Activated T-cell treated with anti-CD3 and anti-CD28 coated beads, Interleukin-2, amount 50 U/mL, for 72 hours (primary cell): ENCODE results near the gene IFNGR2. TPM values are rescaled to one million over a fixed set of nuclear protein-coding genes. Genes with fewer than 3 reads are reported as not detected.
"Not testable (repeated sequence)": the region's sequence is repeated elsewhere in the genome, so short reads cannot be mapped to it uniquely, and the experiment has no call there.

Source experiments
- ATAC-seq, 2 donors: fragments of 150-1000 bp; cut with Tn5 transposase; replicated peaks in 1 of 2; 2 replicates each; pipeline ENCODE4 v1.10.0; 2021; ENCODE audit warnings: moderate library complexity in 2 of 2, mild to moderate bottlenecking in 1 of 2
- DNase-seq, 2 donors: peaks; one replicate each; pipeline ENCODE4 v3.0.0; 2021 to 2022; ENCODE audit warnings: mixed read lengths in 1 of 2
- H3K27ac Mint-ChIP-seq: one replicate; pipeline ENCODE4 v1.8.0; 2022; ENCODE audit warnings: mild to moderate bottlenecking, moderate library complexity, mixed read lengths
- H3K27me3 Mint-ChIP-seq: one replicate; pipeline ENCODE4 v1.8.0; 2022; ENCODE audit warnings: low read depth, mixed read lengths
- H3K36me3 Mint-ChIP-seq, 2 donors: one replicate each; pipeline ENCODE4 v1.8.0; 2022; ENCODE audit warnings: mixed read lengths in 2 of 2, mild to moderate bottlenecking in 1 of 2; ENCODE audit not compliant: insufficient read depth in 2 of 2
- H3K4me1 Mint-ChIP-seq: one replicate; pipeline ENCODE4 v1.8.0; 2022; ENCODE audit warnings: low read depth, mixed read lengths
- H3K4me3 Mint-ChIP-seq, 2 donors: one replicate each; pipeline ENCODE4 v1.8.0; 2022; ENCODE audit warnings: mild to moderate bottlenecking in 2 of 2, mixed read lengths in 2 of 2, moderate library complexity in 2 of 2
- H3K9me3 Mint-ChIP-seq, 2 donors: one replicate each; pipeline ENCODE4 v1.8.0; 2022; ENCODE audit warnings: mixed read lengths in 2 of 2
- total RNA-seq, 2 donors: library from RNA; stranded (reverse); gene quantifications; one replicate each; pipeline ENCODE4 v1.2.3, GENCODE V29; 2022

The IFNGR2 gene
- total RNA-seq, 2 donors from 2014 or later = 25.2 to 34.6 TPM

DNA sequence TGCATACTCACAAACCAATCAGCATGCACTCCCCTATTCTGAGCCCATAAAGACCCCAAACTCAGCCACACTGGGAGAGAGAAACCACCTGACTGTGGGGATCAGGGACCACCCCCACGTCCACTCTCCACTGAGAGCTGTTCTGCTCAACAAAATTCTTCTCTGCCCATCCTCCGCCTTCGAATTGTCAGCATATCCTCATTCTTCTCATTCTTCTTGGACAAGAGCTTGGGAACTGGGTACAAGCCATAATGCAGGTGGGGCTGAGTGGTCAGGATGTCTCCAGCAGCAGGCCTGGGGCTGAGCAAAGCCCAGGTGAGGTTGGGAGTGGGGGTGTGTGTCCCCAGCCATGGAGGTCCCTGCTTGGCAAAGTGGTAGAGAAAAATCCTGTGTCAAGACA is 34.6 kb upstream of the IFNGR2 start:
- Mint-ChIP-seq H3K9me3 (peaks cover 10 to 13% of the 10 kb centered on the region in 2 donors), H3K4me3 (no peak overlapping the region), H3K36me3 (peaks cover 22 to 24% of the 10 kb centered on the region in 2 donors), H3K27ac (peak overlapping the region; percentile 57), H3K4me1 (no peaks in the 10 kb centered on the region), H3K27me3 (no peaks in the 10 kb centered on the region)
- ATAC-seq (no peak), DNase-seq (no peak)

DNA sequence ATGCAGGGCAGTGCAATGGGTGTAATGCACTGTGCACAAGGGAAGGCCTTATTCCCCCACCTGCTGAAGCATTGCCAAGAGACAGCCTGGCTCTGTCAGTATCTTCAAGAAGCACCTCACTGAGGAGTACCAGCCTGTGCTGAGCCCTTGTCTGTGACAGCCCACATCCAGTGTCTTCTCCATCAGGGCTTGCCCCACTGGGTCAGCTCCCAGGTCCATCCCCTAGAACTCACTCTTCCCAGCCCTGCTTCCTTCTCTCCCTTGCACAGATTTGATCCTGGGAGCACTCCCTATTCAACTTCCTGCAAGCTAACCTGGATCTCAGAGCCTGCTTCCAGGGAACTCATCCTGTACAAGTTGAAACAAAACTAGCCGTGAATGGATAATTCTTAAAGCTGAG is 33.6 kb upstream of the IFNGR2 start:
- Mint-ChIP-seq H3K36me3 (peaks cover 22 to 24% of the 10 kb centered on the region in 2 donors), H3K9me3 (peaks cover 10 to 13% of the 10 kb centered on the region in 2 donors), H3K4me3 (no peak overlapping the region), H3K27me3 (no peaks in the 10 kb centered on the region), H3K4me1 (no peaks in the 10 kb centered on the region), H3K27ac (no peak overlapping the region)
- DNase-seq (no peak), ATAC-seq (no peak)

DNA sequence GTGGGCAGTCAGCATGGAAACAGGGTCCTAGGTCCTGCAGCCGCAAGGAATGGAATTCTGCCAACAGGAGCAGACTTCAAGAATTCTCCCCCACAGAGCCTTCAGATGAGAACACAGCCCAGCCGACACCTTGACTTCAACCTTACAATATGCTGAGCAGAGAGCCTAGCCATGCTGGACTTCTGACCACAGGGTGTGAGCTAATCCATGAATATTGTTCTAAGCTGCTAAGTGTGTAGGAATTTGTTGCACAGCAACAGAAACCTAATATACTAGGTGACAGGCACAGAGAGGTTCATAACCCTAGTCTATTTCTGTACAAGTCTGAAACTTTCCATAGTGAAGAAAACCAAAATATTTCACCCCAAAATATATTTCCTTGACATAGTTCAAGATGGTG is 32.9 kb upstream of the IFNGR2 start:
- no peak for ATAC-seq
- Mint-ChIP-seq H3K27me3 (peaks cover 3% of the 10 kb centered on the region), H3K36me3 (peaks cover 22 to 24% of the 10 kb centered on the region in 2 donors), H3K9me3 (peaks cover 10 to 13% of the 10 kb centered on the region in 2 donors), H3K4me1 (peaks cover 4% of the 10 kb centered on the region), H3K27ac (no peak overlapping the region), H3K4me3 (no peak overlapping the region)
- no peak for DNase-seq

DNA sequence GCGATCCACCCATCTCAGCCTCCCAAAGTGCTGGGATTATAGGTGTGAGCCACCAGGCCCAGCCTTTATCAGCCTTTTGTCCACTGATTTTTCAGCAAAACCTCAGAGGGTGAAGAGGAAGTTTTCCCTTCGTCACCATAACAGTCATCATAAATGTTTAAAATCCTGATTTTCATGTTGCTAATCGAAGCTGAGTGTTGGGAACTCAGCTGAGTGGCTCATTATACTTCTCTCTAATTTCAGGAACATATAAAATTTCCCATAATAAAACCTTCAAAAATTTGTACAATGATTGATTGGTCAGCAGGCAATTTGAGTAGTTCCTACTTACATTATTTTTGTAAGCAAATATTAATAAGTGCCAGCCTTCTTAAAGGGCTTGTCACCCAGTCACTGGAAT is 31.8 kb upstream of the IFNGR2 start:
- no peak for DNase-seq
- H3K4me1 Mint-ChIP-seq = peaks cover 7% of the 10 kb centered on the region
- peaks cover 8 to 13% of the 10 kb centered on the region in 2 donors for H3K9me3 Mint-ChIP-seq
- H3K27me3 Mint-ChIP-seq = peaks cover 6% of the 10 kb centered on the region
- no peak for ATAC-seq
- H3K36me3 Mint-ChIP-seq = peaks cover 21% of the 10 kb centered on the region in 2 donors
- no peak overlapping the region for H3K27ac Mint-ChIP-seq
- H3K4me3 Mint-ChIP-seq = no peak overlapping the region

DNA sequence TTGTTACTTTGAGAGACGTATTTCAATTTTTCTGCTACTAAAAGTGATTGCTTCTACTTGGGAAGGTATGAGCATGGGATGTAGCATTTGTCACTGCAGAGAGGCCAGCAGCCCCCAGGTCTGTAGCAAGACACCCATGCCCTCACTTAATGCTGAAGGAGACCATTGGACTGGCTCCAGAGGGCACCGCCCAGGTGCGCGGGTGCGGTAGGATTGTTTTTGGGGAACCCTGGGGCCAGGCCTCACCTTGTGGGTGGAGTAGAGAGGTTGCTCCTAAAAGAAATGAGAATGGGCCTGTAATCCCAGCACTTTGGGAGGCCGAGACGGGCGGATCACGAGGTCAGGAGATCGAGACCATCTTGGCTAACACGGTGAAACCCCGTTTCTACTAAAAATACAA is 30.6 kb upstream of the IFNGR2 start:
- peaks cover under 1 to 5% of the 10 kb centered on the region in 2 donors for H3K9me3 Mint-ChIP-seq
- H3K27me3 Mint-ChIP-seq = peaks cover 12% of the 10 kb centered on the region
- H3K27ac Mint-ChIP-seq = no peak overlapping the region
- ATAC-seq (no peak), DNase-seq (no peak)
- peaks cover 7% of the 10 kb centered on the region for H3K4me1 Mint-ChIP-seq
- H3K36me3 Mint-ChIP-seq = peaks cover 10 to 11% of the 10 kb centered on the region in 2 donors
- no peak overlapping the region for H3K4me3 Mint-ChIP-seq

DNA sequence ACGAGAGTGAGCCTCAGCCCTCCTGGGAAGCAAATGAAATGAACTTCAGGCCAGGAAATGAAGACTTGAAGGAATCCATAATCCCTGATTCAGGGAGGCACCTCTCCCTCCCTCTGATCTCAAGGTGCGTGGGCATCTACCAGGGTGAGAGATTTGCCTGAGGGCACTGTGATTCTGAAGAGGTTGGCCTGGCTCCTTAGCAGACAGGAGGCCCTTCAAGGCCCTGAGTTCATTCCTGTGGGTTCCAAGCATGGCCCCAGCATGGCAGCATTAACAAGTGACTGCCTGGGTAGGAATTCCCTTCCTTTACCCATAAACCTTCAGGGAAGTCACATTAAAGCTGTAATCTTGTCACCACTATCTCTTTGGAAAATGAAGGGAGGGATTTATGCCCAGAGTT is 29.8 kb upstream of the IFNGR2 start:
- Mint-ChIP-seq H3K27me3 (peaks cover 12% of the 10 kb centered on the region), H3K9me3 (peaks cover 0 to 2% of the 10 kb centered on the region in 2 donors), H3K27ac (no peak overlapping the region), H3K36me3 (peaks cover 5 to 7% of the 10 kb centered on the region in 2 donors), H3K4me3 (no peak overlapping the region), H3K4me1 (peaks cover 7% of the 10 kb centered on the region)
- ATAC-seq = no peak
- DNase-seq = no peak

DNA sequence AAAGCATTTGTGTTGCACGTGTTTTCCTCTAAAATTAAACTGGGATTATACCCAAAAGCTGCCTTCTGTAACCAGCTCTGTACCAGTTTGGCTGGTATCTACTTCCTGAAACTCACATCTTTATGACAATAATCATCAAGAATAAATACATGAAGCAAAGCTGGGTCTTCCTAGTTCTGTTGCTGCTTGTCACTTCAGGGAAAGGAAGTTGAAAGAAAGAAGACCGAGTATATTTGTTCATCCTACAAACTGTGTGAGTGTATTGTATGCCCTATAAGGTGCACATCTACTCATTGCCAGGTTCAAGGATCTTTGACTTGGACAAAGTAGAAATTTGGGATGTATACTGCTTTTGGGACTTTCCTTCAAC is 29.1 kb upstream of the IFNGR2 start:
- DNase-seq (no peak), ATAC-seq (no peak)
- no peak overlapping the region for H3K27ac Mint-ChIP-seq
- peaks cover 12% of the 10 kb centered on the region for H3K27me3 Mint-ChIP-seq
- H3K4me1 Mint-ChIP-seq = peaks cover 11% of the 10 kb centered on the region
- H3K4me3 Mint-ChIP-seq = no peak overlapping the region
- no peaks in the 10 kb centered on the region for H3K9me3 Mint-ChIP-seq
- H3K36me3 Mint-ChIP-seq = peaks cover 3% of the 10 kb centered on the region in 2 donors

DNA sequence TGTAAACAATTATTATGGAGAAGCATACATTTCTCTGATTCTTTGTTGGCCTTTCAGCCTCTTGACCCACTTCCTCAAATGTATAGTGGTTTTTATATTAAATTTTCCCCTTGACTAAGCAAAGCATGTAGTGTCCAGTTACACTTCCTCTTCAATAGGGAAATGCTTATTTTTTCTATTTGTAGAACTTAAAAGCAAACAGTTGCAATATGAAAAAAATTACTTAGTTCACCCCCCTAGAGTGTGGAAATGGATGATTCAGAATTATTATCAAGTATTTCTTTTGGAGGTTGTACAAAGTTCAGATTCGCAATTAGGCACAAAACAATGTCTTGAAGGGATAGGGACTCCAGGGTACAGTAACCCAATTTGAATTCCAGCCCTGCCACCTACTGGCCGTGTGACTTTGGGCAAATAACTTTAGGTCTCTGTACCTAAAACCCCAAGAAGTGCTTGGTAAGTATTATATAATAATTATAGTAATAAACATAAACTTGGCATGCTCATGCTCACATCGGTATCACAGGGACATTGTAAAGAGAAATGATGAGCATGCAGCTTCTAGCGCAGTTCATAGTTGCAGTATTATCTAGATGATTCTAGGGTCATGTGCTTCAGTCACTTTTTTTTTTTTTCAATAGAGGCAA is 28.6 kb upstream of the IFNGR2 start:
- Mint-ChIP-seq H3K4me1 (peaks cover 16% of the 10 kb centered on the region), H3K4me3 (no peak overlapping the region), H3K27ac (no peak overlapping the region), H3K27me3 (peaks cover 12% of the 10 kb centered on the region), H3K9me3 (no peaks in the 10 kb centered on the region), H3K36me3 (peaks cover 3% of the 10 kb centered on the region in 2 donors)
- DNase-seq = peak; percentile 49 to 54
- peak; percentile 70 to 73 for ATAC-seq

DNA sequence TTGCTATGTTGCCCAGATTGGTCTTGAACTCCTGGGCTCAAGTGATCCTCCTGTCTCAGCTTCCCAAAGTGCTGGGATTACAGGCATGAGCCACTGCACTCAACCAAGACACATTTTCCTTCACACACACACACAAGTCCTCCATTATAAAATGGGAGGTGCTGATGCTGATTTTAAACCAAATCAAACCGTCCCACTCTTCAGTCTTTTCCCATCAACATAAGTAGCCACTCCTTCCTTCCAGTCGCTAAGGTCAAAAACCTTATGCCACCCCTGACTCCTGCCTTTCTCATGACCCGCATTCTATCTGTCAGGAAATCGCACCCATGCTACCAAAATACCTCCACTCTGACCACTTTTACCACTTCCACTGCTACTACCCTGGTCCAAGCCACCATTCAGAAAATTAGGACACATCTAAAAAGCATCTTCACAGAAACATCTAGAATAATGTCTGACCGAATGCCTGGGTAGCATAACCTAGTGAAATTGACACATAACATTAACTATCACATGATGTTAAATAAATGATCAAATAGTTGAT is 28.0 kb upstream of the IFNGR2 start:
- Mint-ChIP-seq H3K4me3 (no peak overlapping the region), H3K36me3 (peaks cover 0 to 3% of the 10 kb centered on the region in 2 donors), H3K4me1 (peaks cover 22% of the 10 kb centered on the region), H3K9me3 (no peaks in the 10 kb centered on the region), H3K27ac (no peak overlapping the region), H3K27me3 (peaks cover 12% of the 10 kb centered on the region)
- no peak for DNase-seq
- ATAC-seq = no peak

DNA sequence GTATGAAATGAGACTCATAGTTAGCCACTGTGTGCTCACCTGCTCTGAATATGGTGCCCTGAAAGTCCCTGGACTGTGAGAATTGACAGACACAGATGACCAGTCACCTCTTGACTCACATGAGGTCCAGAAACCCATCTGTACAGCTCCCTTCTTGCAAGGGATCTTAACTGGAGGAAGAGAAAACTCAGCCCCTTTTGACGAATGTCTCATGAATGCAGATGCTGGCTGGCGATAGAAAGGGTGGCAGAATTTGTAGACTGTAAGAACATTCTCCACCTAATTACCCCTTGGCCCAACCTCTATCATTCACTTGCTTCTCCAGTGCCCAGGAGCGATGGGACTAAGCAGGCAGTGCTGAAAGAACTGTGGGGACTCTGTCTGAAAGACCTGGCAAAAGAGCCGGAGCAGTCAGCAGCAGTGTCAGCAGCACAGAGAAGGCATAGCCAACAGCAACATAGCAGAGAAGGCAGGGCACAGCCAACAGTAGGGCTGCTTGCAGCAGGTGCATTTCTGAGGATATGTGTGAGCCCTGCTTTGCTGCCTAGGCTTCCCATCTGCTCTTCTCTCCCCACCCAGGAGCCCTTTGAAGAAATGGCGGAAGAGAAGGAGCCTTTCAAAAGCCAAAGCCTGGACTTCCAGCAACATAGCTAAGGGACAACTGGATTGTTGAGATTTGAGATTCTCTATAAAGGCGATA is 25.8 kb upstream of the IFNGR2 start:
- Mint-ChIP-seq H3K9me3 (no peaks in the 10 kb centered on the region), H3K27ac (no peak overlapping the region), H3K36me3 (no peaks in the 10 kb centered on the region), H3K4me1 (peaks cover 44% of the 10 kb centered on the region), H3K4me3 (no peak overlapping the region), H3K27me3 (peaks cover 12% of the 10 kb centered on the region)
- ATAC-seq (no peak), DNase-seq (no peak)

DNA sequence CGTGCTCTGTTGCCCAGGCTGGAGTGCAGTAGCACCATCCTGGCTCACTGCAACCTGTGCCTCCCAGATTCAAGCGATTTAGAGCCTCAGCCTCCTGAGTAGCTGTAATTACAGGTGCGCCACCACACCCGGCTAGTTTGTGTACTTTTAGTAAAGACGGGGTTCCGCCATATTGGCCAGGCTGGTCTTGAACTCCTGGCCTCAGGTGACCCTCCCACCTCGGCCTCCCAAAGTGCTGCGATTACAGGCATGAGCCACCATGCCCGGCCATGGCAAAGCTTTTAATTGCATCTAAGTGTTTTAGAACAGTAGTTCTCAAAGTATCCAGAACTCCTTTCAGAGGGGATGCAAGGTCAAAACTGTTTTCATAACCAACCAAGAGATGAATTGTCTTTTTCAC is 25.1 kb upstream of the IFNGR2 start:
- Mint-ChIP-seq H3K4me1 (peaks cover 51% of the 10 kb centered on the region), H3K27me3 (peaks cover 12% of the 10 kb centered on the region), H3K9me3 (no peaks in the 10 kb centered on the region), H3K4me3 (no peak overlapping the region), H3K36me3 (no peaks in the 10 kb centered on the region), H3K27ac (no peak overlapping the region)
- no peak for ATAC-seq
- DNase-seq = no peak

DNA sequence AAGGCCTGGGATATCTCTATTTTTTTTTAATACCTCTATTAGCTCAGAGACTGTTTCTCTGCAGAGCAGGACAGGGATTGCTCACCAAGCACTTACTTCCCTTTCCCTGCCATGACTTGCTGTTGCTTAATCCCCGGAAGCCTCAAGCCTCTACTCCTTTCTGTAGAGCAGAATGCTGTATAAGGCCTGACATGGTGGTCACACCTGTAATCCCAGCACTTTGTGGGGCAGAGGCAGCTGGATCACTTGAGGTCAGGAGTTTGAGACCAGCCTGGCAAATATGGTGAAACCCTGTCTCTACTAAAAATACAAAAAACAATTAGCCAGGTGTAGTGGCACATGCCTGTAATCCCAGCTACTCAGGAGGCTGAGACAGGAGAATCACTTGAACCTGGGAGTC is 23.3 kb upstream of the IFNGR2 start:
- peaks cover 69% of the 10 kb centered on the region for H3K4me1 Mint-ChIP-seq
- ATAC-seq, H3K9me3 Mint-ChIP-seq, DNase-seq, H3K36me3 Mint-ChIP-seq: not testable (repeated sequence)
- peaks cover 12% of the 10 kb centered on the region for H3K27me3 Mint-ChIP-seq
- H3K4me3 Mint-ChIP-seq = peak overlapping the region; percentile 61 to 84
- H3K27ac Mint-ChIP-seq = peak overlapping the region; percentile 77

DNA sequence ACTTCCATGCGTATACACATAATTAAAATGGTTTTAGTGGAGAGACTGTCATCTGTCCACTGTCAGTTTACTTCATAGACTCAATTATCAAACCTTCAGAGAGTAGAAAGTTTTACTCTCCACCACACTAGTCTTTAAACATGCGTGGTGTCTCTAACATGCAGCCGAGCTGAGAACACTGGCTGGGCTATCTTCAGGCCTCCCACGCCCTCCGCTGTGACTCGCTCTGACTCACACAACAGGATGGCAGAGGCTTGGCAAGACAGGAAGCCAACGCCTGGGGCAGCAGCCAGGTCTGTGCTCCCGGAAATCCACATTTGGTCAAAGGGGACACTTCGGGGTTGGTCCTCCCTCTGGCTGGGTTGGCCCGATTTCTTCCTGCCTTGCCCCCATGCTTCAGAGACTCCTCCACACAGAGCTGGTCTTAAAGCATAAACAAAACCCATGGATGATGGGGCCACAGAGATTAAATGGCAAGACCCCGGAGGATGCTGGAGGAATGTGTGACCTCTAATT is 22.7 kb upstream of the IFNGR2 start:
- ATAC-seq = peak; percentile 81 to 83
- Mint-ChIP-seq H3K9me3 (no peaks in the 10 kb centered on the region), H3K4me1 (peaks cover 69% of the 10 kb centered on the region), H3K27me3 (peaks cover 13% of the 10 kb centered on the region), H3K36me3 (no peaks in the 10 kb centered on the region), H3K4me3 (peak overlapping the region; percentile 61 to 84), H3K27ac (peak overlapping the region; percentile 77)
- DNase-seq = peak; percentile 91 to 94
